VCaP (cell line): ENCODE results near the gene PCSK1.

Experiments used
- H3K27ac ChIP-seq: fragments of 450-650 bp; 2 replicates; pipeline ENCODE4 v1.5.1; 2017
- TF ChIP-seq, protein P1 (sequence below): fragments of 450-650 bp; conservative IDR thresholded peaks from 2 replicates; pipeline ENCODE4 v1.5.1; 2017; ENCODE audit warnings: mild to moderate bottlenecking, moderate library complexity

Gene PCSK1

DNA sequence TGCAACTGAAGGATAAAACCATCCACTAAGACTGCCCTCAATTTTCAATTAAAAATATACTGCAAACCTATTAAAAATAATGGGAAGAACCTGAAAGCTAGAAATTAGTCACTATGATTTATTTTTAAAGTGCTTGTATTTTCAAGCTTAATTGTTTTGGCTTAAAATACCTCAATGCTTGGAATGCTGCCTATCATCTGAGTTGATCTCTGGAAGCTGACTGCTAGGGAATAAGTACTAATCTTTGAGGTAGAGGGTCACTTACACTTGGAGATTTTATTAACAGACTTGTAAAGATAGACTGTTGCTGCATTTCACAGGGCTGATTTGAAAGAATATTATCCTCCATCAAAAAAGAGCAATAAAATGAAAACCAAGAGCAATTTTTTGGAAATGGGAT is 6.2 kb downstream of the PCSK1 start:
- no peak overlapping the region for H3K27ac ChIP-seq
- TF ChIP-seq, protein P1, sequence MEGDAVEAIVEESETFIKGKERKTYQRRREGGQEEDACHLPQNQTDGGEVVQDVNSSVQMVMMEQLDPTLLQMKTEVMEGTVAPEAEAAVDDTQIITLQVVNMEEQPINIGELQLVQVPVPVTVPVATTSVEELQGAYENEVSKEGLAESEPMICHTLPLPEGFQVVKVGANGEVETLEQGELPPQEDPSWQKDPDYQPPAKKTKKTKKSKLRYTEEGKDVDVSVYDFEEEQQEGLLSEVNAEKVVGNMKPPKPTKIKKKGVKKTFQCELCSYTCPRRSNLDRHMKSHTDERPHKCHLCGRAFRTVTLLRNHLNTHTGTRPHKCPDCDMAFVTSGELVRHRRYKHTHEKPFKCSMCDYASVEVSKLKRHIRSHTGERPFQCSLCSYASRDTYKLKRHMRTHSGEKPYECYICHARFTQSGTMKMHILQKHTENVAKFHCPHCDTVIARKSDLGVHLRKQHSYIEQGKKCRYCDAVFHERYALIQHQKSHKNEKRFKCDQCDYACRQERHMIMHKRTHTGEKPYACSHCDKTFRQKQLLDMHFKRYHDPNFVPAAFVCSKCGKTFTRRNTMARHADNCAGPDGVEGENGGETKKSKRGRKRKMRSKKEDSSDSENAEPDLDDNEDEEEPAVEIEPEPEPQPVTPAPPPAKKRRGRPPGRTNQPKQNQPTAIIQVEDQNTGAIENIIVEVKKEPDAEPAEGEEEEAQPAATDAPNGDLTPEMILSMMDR, result no peak

DNA sequence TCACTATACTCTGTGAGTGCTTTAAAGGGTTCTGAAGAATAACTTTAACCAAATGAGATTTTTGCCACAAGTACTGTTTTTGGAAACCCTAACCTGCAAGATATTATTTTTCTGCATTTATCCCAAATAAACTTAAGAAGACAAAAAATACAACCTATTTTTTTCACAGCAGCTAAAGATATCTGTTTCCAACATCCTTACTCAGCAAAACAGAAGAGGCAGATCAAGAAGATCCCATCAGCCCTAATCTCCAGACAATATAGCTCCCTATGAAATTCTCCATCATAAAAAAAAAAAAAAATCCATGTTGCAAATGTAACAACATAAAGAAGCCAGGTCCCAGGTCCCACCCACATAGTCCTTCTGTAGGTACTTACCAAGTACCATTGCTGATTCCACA is 7.6 kb downstream of the PCSK1 start:
- TF ChIP-seq, protein P1, result no peak
- H3K27ac ChIP-seq, result no peak overlapping the region

DNA sequence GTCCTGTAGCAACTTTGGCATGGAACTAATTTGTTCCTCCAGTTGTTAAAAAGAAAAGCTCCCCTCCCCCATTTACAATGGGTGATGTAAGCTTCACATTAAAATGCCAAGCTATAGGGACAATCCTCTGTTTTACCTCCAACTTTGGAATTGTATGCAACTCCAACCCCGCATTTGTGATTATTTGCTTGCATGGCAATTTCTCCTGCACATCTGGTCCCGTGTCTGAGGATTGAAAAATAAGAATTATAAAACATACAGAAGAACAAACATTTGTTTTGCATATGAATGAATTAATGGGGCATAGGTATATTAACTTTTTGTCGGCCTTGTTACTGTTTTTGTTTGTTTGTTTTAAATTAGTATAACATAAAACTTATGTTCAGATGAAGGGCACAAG is 17.2 kb downstream of the PCSK1 start:
- TF ChIP-seq, protein P1, result no peak
- H3K27ac ChIP-seq, result no peak overlapping the region

DNA sequence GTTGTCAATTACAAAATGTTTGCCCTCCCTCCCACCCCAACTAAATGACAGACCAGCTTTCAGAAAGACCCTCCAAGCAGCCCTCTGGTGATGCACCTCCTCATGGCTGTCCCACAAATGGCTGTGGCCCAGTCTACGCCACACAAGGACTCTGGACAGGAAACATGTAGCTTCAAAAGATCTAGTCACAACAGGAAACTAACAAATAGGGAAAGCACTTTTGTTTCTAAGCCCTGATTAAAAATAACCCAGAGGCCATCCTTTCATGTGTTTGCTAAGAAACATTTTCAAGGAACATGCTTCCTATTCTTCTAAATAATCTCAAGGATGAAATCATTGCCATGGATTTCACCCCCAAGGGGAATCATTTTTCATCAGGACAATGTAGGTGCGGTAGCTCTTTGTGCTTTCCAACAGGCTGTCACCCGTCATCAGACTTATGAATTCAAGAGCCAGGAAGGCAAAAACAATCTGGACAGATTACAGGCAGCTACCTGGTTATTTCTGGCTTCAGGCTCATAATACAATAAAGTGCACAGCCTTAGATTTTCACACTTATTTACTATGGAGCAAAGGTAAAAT is 20.1 kb downstream of the PCSK1 start:
- H3K27ac ChIP-seq, result no peak overlapping the region
- TF ChIP-seq, protein P1, result no peak

DNA sequence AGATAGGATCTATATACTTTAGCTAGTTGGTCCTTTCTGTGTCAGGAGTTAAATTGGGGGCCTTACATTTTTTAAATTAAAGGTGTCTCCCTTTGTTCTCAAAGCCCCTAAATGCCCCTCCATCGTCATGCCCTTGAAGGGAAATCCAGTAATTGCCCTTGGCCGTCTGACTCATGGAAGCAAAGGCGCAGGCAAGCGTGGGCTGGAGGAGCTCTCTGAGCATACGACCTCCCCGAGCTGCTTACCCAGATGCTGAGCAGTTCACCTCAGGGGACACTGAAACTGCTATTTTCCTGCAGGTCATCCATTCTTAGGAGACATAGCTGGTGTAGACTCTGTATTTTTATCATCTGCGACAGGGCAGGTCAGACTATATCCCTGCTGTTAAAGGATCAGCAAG is 23.0 kb downstream of the PCSK1 start:
- TF ChIP-seq, protein P1, result no peak
- no peak overlapping the region for H3K27ac ChIP-seq

DNA sequence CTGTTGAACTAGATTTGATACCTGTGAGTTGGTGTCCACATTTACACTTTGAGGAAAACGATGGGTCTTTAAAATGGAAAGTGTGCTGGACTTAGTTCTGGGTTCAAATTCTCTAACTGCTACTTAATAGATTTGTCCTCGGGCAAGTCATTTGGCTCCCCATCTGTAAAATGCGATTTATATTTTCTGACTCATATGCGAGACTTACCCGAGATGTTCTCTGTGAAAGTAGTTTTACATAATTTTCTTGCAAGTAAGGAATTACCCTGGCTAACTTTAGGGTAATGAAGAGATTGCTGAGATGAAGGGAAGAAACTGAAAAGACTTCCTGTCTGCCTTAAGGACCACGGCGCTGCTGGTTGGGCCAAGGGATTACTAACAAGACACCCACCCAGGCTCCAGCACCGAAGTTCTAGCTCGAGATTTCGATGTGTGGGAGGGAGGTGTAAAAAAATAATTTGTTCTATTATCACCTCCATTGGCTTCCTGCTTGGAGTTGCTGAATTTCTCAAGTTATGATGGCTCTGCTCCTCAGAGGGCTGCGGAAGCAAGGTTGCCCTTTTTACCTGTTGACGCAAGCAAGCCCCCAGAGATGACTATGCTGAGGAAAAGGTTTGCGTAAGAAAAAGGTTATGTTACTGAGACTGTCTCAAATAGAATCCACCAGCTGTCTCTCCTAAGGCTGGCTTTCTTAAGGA is 24.1 kb downstream of the PCSK1 start:
- no peak overlapping the region for H3K27ac ChIP-seq
- TF ChIP-seq, protein P1, result no peak

DNA sequence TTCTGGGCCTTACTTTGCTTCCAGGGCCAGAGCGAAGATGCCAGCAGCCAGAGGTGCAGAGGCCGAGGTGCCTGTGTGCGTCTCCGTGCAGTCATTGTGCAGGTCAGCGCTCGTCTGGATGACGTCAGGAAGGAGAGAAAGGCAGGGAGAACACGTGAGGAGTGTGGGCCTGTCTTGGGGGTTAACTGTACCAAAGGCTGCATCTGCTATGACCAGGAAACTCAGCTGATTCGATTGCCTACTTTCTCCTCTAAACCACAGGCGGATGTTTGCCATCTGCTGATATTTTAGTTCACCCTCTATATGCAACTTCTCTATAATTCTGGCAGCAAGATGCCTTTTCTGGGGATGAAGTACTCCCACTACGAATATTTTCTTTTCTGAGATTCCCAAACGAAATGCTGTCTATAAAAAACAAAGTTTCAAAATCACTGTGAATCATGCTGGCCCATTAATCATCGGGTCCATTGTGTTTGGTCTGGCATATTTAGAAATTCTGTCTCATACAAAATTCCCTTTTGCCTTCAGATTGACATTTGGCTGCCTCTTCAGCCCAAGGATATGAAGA is 24.8 kb downstream of the PCSK1 start:
- TF ChIP-seq, protein P1, result no peak
- H3K27ac ChIP-seq, result no peak overlapping the region
